Loucy (cell line): Measurements from ENCODE around the gene DBH.

Experiments used
- H2AFZ ChIP-seq: fragments of 200-600 bp; sonication (generic); 2 replicates; pipeline ENCODE4 v1.6.0; 2016; ENCODE audit warnings: antibody characterized with exemption, mild to moderate bottlenecking, low read length, moderate library complexity
- H3F3A ChIP-seq: fragments of 200-600 bp; 2 replicates; pipeline ENCODE4 v1.6.0; 2016; ENCODE audit warnings: antibody characterized with exemption, low read depth, mild to moderate bottlenecking
- H3K27me3 ChIP-seq: fragments of 200-600 bp; sonication (generic); 2 replicates; pipeline ENCODE4 v1.6.1; 2014; ENCODE audit warnings: low read length, mild to moderate bottlenecking; ENCODE audit not compliant: insufficient read depth, poor library complexity, severe bottlenecking
- H3K36me3 ChIP-seq: fragments of 200-600 bp; sonication (generic); 2 replicates; pipeline ENCODE4 v1.6.1; 2016; ENCODE audit warnings: low read length; ENCODE audit not compliant: insufficient read depth
- H3K4me1 ChIP-seq: fragments of 200-600 bp; sonication (generic); 2 replicates; pipeline ENCODE4 v1.5.1; 2014; ENCODE audit warnings: low read length, mild to moderate bottlenecking; ENCODE audit not compliant: insufficient read depth, poor library complexity, severe bottlenecking
- H3K4me2 ChIP-seq: fragments of 200-600 bp; sonication (generic); 2 replicates; pipeline ENCODE4 v1.6.0; 2014; ENCODE audit warnings: antibody characterized with exemption, low read length, low read depth, mild to moderate bottlenecking; ENCODE audit not compliant: poor library complexity, severe bottlenecking
- H3K4me3 ChIP-seq: fragments of 200-600 bp; sonication (generic); 2 replicates; pipeline ENCODE4 v1.5.1; 2014; ENCODE audit warnings: low read length, mild to moderate bottlenecking, mixed read lengths; ENCODE audit not compliant: poor library complexity, severe bottlenecking
- H3K79me2 ChIP-seq: fragments of 200-600 bp; sonication (generic); 2 replicates; pipeline ENCODE4 v1.6.1; 2014; ENCODE audit warnings: low read length; ENCODE audit not compliant: insufficient read depth
- H3K9ac ChIP-seq: fragments of 200-600 bp; sonication (generic); 2 replicates; pipeline ENCODE4 v1.6.0; 2014; ENCODE audit warnings: mild to moderate bottlenecking, low read depth, low read length, moderate library complexity; ENCODE audit not compliant: poor library complexity, severe bottlenecking
- H3K9me2 ChIP-seq: fragments of 200-600 bp; sonication (generic); replicated peaks from 2 replicates; pipeline ENCODE4 v1.6.1; 2016; ENCODE audit warnings: low read depth, low read length, mixed read lengths
- H3K9me3 ChIP-seq: fragments of 200-600 bp; sonication (generic); 2 replicates; pipeline ENCODE4 v1.6.1; 2014; ENCODE audit warnings: mild to moderate bottlenecking, antibody characterized with exemption, low read length, low read depth; ENCODE audit not compliant: insufficient read depth
- H4K20me1 ChIP-seq: fragments of 200-600 bp; sonication (generic); 2 replicates; pipeline ENCODE4 v1.6.0; 2014; ENCODE audit warnings: antibody characterized with exemption, low read length, mild to moderate bottlenecking; ENCODE audit not compliant: insufficient read depth, poor library complexity, severe bottlenecking
- EZH2phosphoT487 ChIP-seq: fragments of 200-600 bp; IDR thresholded peaks from 2 replicates; pipeline ENCODE4 v1.6.1; 2018; ENCODE audit warnings: antibody characterized with exemption, mild to moderate bottlenecking, moderate library complexity, borderline replicate concordance
- TF ChIP-seq, protein P1 (sequence below): fragments of 200-600 bp; sonication (generic); conservative IDR thresholded peaks from 2 replicates; pipeline ENCODE4 v1.5.1; 2014; ENCODE audit warnings: mild to moderate bottlenecking, antibody characterized with exemption, low read length

The DBH gene

DNA sequence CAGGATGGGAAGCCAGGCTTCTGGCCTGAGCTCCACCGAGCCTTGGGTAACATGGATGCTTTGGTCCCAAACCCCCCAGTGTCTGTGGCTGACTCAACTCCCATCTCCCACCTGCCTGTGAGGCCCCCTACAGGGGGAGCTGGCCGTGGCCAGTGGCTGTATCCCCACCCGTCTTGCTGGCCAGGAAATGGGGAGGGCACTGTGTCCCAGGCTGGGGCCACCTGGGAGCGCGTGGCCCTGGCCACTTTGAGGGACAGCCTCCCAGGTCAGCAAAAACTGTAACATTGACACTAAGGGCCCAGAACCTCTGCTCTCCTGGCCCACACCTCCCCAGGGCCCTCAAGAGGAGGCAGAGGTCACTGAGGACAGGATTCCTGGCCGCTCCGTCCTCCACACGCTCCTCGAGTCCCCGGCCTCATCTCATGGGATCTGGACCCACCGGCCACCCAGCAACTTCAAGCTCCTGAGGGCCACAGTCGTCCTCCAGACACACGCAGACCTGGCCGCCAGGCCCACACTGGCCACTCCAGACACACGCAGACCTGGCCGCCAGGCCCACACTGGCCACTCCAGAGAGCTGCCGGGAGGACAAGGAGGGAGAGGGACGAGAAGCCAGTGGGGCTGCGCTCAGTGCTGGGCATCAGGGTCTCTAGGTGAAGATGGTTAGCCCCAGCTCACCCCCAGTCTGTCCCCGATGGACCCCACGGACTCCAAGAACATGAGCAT, 44.2 kb downstream of the DBH start:
- H3K9me3 ChIP-seq = no peaks in the 10 kb centered on the region
- H3K4me3 ChIP-seq = no peak overlapping the region
- TF ChIP-seq EZH2phosphoT487 = no peak
- TF ChIP-seq, protein P1, sequence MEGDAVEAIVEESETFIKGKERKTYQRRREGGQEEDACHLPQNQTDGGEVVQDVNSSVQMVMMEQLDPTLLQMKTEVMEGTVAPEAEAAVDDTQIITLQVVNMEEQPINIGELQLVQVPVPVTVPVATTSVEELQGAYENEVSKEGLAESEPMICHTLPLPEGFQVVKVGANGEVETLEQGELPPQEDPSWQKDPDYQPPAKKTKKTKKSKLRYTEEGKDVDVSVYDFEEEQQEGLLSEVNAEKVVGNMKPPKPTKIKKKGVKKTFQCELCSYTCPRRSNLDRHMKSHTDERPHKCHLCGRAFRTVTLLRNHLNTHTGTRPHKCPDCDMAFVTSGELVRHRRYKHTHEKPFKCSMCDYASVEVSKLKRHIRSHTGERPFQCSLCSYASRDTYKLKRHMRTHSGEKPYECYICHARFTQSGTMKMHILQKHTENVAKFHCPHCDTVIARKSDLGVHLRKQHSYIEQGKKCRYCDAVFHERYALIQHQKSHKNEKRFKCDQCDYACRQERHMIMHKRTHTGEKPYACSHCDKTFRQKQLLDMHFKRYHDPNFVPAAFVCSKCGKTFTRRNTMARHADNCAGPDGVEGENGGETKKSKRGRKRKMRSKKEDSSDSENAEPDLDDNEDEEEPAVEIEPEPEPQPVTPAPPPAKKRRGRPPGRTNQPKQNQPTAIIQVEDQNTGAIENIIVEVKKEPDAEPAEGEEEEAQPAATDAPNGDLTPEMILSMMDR = no peak

GRCh38 chr9:133680976-133681657, 45.0 kb downstream of the DBH start:
- Histone ChIP-seq H3K4me1 (peaks cover 28% of the 10 kb centered on the region), H3K9ac (no peak overlapping the region), H3K4me3 (no peak overlapping the region), H3K9me2 (no peaks in the 10 kb centered on the region), H3K36me3 (no peaks in the 10 kb centered on the region), H3K79me2 (no peaks in the 10 kb centered on the region), H2AFZ (no peak overlapping the region), H3K4me2 (no peak overlapping the region), H4K20me1 (no peaks in the 10 kb centered on the region), H3K9me3 (no peaks in the 10 kb centered on the region), H3K27me3 (no peaks in the 10 kb centered on the region), H3F3A (no peaks in the 10 kb centered on the region)
- TF ChIP-seq EZH2phosphoT487 = no peak
- TF ChIP-seq, protein P1 = no peak

More for the DNA sequence above, 44.2 kb downstream of the DBH start:
- Histone ChIP-seq H3K4me2 (no peak overlapping the region), H3K9ac (no peak overlapping the region), H3K79me2 (no peaks in the 10 kb centered on the region), H3K4me1 (peaks cover 31% of the 10 kb centered on the region), H3F3A (no peaks in the 10 kb centered on the region), H4K20me1 (no peaks in the 10 kb centered on the region), H3K9me2 (no peaks in the 10 kb centered on the region), H3K27me3 (no peaks in the 10 kb centered on the region), H2AFZ (no peak overlapping the region), H3K36me3 (no peaks in the 10 kb centered on the region)

DNA sequence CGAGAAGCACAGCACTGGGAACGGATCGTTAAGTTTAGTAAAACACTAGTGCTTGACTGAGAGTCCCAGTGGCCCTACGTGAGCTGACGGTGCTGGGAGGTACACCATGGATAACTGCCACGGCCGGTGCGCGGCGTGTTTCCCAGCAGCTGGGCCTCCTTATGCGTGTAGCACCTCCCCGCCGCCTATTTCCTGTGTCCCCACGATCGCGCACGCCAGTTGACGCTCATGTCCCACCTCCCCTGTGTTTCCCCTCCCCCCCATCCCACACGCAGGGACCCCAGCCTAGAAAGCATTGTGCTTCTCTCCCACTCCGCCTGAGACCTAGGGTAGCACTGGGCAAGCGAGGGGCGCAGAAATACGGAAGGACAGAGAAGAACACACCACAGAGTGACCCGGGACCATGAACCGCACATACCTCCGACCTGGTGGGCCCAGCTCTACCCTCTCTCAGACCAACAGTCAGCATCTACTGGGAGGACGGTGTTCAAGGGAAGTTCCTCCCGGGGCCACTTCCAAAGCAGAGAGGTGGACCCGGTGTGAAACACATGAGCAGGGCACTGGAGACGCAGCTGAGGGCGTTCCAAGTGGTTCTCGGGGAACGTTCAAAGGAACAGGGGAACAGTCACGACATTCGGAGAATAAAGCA, 45.6 kb downstream of the DBH start:
- H3K27me3 ChIP-seq = no peaks in the 10 kb centered on the region
- H3K9me3 ChIP-seq = no peaks in the 10 kb centered on the region
- H3K4me3 ChIP-seq = no peak overlapping the region
- no peaks in the 10 kb centered on the region for H3F3A ChIP-seq
- no peaks in the 10 kb centered on the region for H3K79me2 ChIP-seq
- H3K4me2 ChIP-seq = no peak overlapping the region
- TF ChIP-seq, protein P1 = no peak
- TF ChIP-seq EZH2phosphoT487 = no peak
- H4K20me1 ChIP-seq = no peaks in the 10 kb centered on the region
- no peak overlapping the region for H3K9ac ChIP-seq
- no peak overlapping the region for H2AFZ ChIP-seq
- H3K4me1 ChIP-seq = peaks cover 22% of the 10 kb centered on the region
- no peaks in the 10 kb centered on the region for H3K9me2 ChIP-seq
- no peaks in the 10 kb centered on the region for H3K36me3 ChIP-seq
